Osteoblast (primary cell): ENCODE data around the gene ENGASE. TPM values are rescaled to one million over a fixed set of nuclear protein-coding genes. Genes with fewer than 3 reads are reported as not detected.

Experiments
- DNase-seq: peaks from one replicate; pipeline ENCODE4 v3.0.0; 2011; ENCODE audit warnings: low spot score, mixed read lengths; ENCODE audit not compliant: insufficient read length; ENCODE audit errors: missing footprints
- H2AFZ ChIP-seq: 2 replicates; pipeline ENCODE4 v1.6.0; 2011; ENCODE audit warnings: mild to moderate bottlenecking, low read length
- H3K27ac ChIP-seq: 2 replicates; pipeline ENCODE4 v1.5.1; 2011; ENCODE audit warnings: mild to moderate bottlenecking, low read depth, low read length, moderate library complexity
- H3K27me3 ChIP-seq: 2 replicates; pipeline ENCODE4 v1.6.0; 2012; ENCODE audit warnings: mild to moderate bottlenecking, control low read depth, inconsistent platforms, low read length, moderate library complexity; ENCODE audit not compliant: insufficient read depth
- H3K36me3 ChIP-seq: 2 replicates; pipeline ENCODE4 v1.5.1; 2011; ENCODE audit warnings: mild to moderate bottlenecking, low read length, control low read depth, moderate library complexity; ENCODE audit not compliant: insufficient read depth
- H3K4me1 ChIP-seq: 2 replicates; pipeline ENCODE4 v1.5.1; 2011; ENCODE audit warnings: mild to moderate bottlenecking, low read length, control low read depth, moderate library complexity; ENCODE audit not compliant: insufficient read depth
- H3K4me2 ChIP-seq: 2 replicates; pipeline ENCODE4 v1.6.0; 2011; ENCODE audit warnings: mild to moderate bottlenecking, low read length; ENCODE audit not compliant: insufficient read depth
- H3K4me3 ChIP-seq: fragments of 200-600 bp; sonication (generic); 3 replicates; pipeline ENCODE4 v1.5.1; 2012; ENCODE audit warnings: mild to moderate bottlenecking, low read length, inconsistent platforms; ENCODE audit not compliant: insufficient read depth
- H3K79me2 ChIP-seq: 2 replicates; pipeline ENCODE4 v1.6.0; 2012; ENCODE audit warnings: mild to moderate bottlenecking, low read length, control low read depth, inconsistent platforms; ENCODE audit not compliant: insufficient read depth
- H3K9me3 ChIP-seq: 2 replicates; pipeline ENCODE4 v1.5.1; 2011; ENCODE audit warnings: low read depth, low read length, control low read depth
- H4K20me1 ChIP-seq: 2 replicates; pipeline ENCODE4 v1.6.0; 2012; ENCODE audit warnings: mild to moderate bottlenecking, low read length, control low read depth; ENCODE audit not compliant: insufficient read depth
- total RNA-seq: library from RNA; depleted of rRNA; stranded (reverse); fragments of >200 nt; gene quantifications from 2 replicates; pipeline ENCODE4 v1.2.3, GENCODE V29; 2012
- TF ChIP-seq, protein P1 (sequence below): IDR thresholded peaks from 2 replicates; pipeline ENCODE4 v1.5.1; 2011; ENCODE audit warnings: mild to moderate bottlenecking, low read depth, low read length, moderate library complexity; ENCODE audit errors: extremely low read depth

ENGASE gene
- total RNA-seq, 1 donor, result 14.5 TPM

DNA sequence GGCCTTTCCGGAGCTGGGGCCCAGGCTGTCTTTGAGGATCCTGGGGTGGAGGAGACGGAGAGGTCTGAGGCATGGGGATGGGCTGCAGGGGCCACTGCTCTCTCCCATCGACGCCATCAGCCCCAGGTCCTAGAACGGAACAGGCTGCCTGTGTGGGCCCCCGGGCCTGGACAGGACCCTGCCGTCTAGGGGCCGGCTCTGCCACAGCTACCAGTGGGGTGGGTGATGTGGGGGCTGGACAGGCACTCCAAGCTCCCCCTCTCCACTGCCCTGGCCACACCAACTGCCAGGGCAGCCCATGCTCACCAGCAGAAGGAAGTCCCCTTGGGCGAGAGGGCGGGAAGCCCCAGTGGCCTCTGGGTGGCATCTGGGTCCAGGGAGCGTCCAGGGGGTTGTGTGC is 37.8 kb downstream of the ENGASE start:
- Histone ChIP-seq H3K27me3 (peaks cover 9% of the 10 kb centered on the region), H3K27ac (no peak overlapping the region), H3K4me2 (no peak overlapping the region), H4K20me1 (no peaks in the 10 kb centered on the region), H3K4me1 (no peaks in the 10 kb centered on the region), H3K4me3 (no peak overlapping the region), H3K79me2 (no peaks in the 10 kb centered on the region), H3K36me3 (no peaks in the 10 kb centered on the region), H2AFZ (no peak overlapping the region), H3K9me3 (no peaks in the 10 kb centered on the region)
- TF ChIP-seq, protein P1, sequence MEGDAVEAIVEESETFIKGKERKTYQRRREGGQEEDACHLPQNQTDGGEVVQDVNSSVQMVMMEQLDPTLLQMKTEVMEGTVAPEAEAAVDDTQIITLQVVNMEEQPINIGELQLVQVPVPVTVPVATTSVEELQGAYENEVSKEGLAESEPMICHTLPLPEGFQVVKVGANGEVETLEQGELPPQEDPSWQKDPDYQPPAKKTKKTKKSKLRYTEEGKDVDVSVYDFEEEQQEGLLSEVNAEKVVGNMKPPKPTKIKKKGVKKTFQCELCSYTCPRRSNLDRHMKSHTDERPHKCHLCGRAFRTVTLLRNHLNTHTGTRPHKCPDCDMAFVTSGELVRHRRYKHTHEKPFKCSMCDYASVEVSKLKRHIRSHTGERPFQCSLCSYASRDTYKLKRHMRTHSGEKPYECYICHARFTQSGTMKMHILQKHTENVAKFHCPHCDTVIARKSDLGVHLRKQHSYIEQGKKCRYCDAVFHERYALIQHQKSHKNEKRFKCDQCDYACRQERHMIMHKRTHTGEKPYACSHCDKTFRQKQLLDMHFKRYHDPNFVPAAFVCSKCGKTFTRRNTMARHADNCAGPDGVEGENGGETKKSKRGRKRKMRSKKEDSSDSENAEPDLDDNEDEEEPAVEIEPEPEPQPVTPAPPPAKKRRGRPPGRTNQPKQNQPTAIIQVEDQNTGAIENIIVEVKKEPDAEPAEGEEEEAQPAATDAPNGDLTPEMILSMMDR, result no peak
- no peak for DNase-seq

DNA sequence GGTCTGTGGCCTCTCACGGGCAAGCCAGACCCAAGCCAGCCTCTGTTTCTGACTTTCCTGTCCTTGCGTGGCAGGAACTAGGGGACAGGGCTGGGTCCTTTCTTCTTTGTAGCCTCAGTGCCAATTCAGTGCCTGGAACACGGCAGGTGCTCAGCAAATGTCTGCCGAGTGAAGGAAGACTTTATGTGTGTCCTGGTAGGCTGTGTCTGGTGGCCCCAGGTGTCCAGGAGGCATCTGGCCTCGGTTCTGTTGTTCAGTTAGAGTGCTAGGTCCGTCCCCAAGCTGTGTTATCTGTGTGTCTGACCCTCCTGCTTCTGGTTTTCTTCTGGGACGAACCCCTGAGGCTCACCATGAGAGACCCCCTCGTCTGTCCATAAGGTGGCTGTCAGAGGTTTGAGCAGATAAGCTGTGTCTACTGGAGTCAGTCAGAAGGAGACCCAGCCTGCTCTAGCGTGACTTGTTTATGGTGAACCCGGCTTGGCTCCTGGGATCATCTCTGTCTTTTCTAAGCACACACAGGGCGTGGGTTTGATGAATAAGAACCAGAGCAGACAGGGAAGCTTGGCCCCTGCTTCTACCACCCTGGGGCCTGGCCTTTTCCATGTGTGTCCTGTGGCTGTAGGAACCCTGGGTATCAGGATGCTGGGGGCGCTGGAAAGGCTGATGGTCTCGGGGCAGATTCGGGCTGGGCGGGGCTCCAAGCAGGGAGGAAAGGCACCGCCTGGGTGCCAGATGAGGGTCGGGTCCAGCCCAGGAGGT is 39.3 kb downstream of the ENGASE start:
- H3K27ac ChIP-seq, result no peak overlapping the region
- H2AFZ ChIP-seq, result no peak overlapping the region
- H3K9me3 ChIP-seq, result no peaks in the 10 kb centered on the region
- no peak overlapping the region for H3K4me2 ChIP-seq
- no peak for DNase-seq
- H3K36me3 ChIP-seq, result no peaks in the 10 kb centered on the region
- no peaks in the 10 kb centered on the region for H3K4me1 ChIP-seq
- peaks cover 9% of the 10 kb centered on the region for H3K27me3 ChIP-seq
- no peaks in the 10 kb centered on the region for H4K20me1 ChIP-seq
- TF ChIP-seq, protein P1, result no peak
- no peaks in the 10 kb centered on the region for H3K79me2 ChIP-seq
- H3K4me3 ChIP-seq, result no peak overlapping the region

DNA sequence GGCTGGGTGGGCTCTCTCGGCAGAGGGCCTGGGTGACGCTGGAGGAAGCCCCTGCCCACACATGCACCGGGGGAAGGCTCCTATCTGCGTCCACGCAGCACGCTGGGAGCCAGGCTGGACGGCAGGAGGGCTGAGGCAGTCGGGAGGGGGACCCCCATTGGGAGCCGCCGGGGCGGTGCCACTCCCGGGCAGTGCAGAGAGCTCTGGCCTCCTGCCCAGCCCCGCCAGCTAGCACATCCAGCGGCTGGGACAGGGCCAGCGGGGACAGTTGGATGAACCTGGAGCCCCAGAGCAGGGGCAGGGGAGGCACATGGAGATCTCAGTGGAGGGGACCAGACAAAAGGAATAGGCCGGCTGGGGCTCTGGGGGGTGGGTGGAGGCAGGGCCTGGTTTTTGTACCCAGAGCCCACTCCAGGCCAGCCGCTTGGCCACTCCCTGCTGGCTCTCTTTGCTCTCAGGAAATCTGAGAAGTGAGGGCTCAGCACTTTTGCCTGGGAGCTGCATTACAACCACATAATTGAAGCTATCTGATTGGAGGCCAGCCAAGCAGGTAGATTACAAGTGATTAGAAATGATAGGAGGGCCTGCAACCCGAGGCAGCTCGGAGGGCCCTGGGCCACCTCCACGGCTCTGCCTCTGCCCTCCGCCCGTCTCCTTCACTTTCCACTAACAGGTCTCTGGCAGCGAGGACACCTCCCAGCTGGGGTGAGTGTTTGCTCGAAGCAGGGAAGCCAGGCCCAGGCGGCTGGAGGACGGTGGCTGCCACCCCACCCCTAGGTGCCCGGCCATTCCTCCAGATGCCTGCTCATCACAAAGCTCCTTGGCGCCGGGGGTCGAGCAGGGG is 40.1 kb downstream of the ENGASE start:
- DNase-seq, result no peak
- H3K79me2 ChIP-seq, result no peaks in the 10 kb centered on the region
- H2AFZ ChIP-seq, result no peak overlapping the region
- H3K27ac ChIP-seq, result no peak overlapping the region
- H3K4me1 ChIP-seq, result no peaks in the 10 kb centered on the region
- no peaks in the 10 kb centered on the region for H3K36me3 ChIP-seq
- TF ChIP-seq, protein P1, result no peak
- no peak overlapping the region for H3K4me3 ChIP-seq
- peaks cover 13% of the 10 kb centered on the region for H3K27me3 ChIP-seq
- no peaks in the 10 kb centered on the region for H3K9me3 ChIP-seq
- H4K20me1 ChIP-seq, result no peaks in the 10 kb centered on the region
- no peak overlapping the region for H3K4me2 ChIP-seq

DNA sequence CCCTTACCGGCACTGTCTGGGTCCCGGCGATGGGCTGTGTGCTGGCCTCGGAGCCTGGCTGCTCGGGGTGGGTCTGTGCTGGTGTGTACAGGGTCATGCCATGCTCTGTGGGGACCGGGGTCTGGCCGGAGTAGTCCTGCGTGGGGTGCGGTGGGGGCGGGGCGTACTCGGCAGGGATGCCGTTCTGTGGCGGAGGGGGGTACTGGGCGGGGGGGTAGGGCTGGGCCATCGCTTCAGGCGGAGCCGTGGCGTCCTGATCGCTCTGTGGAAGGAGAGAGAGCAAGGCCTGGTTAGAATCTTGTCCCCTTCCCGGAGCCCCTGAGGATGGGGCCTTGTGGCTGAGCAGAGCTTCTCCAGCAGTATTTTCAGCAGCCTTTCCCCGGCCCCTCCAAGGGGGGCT is 40.9 kb downstream of the ENGASE start:
- Histone ChIP-seq H4K20me1 (no peaks in the 10 kb centered on the region), H3K27ac (no peak overlapping the region), H3K36me3 (no peaks in the 10 kb centered on the region), H3K4me3 (no peak overlapping the region), H2AFZ (no peak overlapping the region), H3K9me3 (no peaks in the 10 kb centered on the region), H3K27me3 (peaks cover 13% of the 10 kb centered on the region), H3K4me2 (no peak overlapping the region), H3K79me2 (no peaks in the 10 kb centered on the region), H3K4me1 (no peaks in the 10 kb centered on the region)
- TF ChIP-seq, protein P1, result no peak
- DNase-seq, result no peak
